SK-N-SH (cell line): ENCODE results near the gene NRL. TPM values are rescaled to one million over a fixed set of nuclear protein-coding genes. Genes with fewer than 3 reads are reported as not detected.

ENCODE experiments used
- CTCF ChIA-PET: fragments of 300-600, 350-600 bp; formaldehyde crosslinking; extraction: SDS; loops from one replicate; lab custom pipeline; 2021; lab: Yijun Ruan, JAX
- POLR2A ChIA-PET: fragments of 350-600 bp; sonication (Branson Sonifier 250); formaldehyde crosslinking; extraction: SDS; loops from one replicate; lab custom pipeline; 2020; ENCODE audit warnings: antibody characterized with exemption, inconsistent platforms; lab: Yijun Ruan, JAX
- DNase-seq: peaks from one replicate; pipeline ENCODE4 v3.0.0; 2012
- H2AFZ ChIP-seq: fragments of 200-600 bp; sonication (generic); 2 replicates; pipeline ENCODE4 v1.8.1; 2016; ENCODE audit warnings: antibody characterized with exemption, mild to moderate bottlenecking, low read depth
- H3F3A ChIP-seq: fragments of 200-600 bp; sonication (generic); replicated peaks from 2 replicates; pipeline ENCODE3; 2016; ENCODE audit warnings: antibody characterized with exemption, mild to moderate bottlenecking; ENCODE audit not compliant: insufficient read depth
- H3K27ac ChIP-seq, 2 experiments: fragments of 200-500 bp in 1 of 2; fragments of 200-600 bp in 1 of 2; sonication (Bioruptor generic) in 1 of 2; sonication (generic), shearing (Covaris generic) in 1 of 2; 2 replicates each; pipeline versions ENCODE4 v1.5.1 to v1.6.1; 2014 to 2016; ENCODE audit warnings: low read depth in 2 of 2, inconsistent platforms in 1 of 2, low read length in 1 of 2, mild to moderate bottlenecking in 1 of 2, mixed read lengths in 1 of 2
- H3K27me3 ChIP-seq: fragments of 200-600 bp; sonication (generic), shearing (Covaris generic); 2 replicates; pipeline ENCODE4 v1.6.1; 2016; ENCODE audit warnings: mixed run types; ENCODE audit not compliant: insufficient read depth
- H3K36me3 ChIP-seq, 2 experiments: fragments of 200-500 bp in 1 of 2; fragments of 200-600 bp in 1 of 2; sonication (Bioruptor generic) in 1 of 2; sonication (generic) in 1 of 2; replicated peaks in 1 of 2; 2 replicates each; pipeline versions ENCODE3 to v1.5.1; 2014 to 2016; ENCODE audit warnings: low read length in 1 of 2, mild to moderate bottlenecking in 1 of 2; ENCODE audit not compliant: insufficient read depth in 2 of 2, control insufficient read depth in 1 of 2
- H3K4me1 ChIP-seq, 2 experiments: fragments of 200-500 bp in 1 of 2; fragments of 200-600 bp in 1 of 2; sonication (Bioruptor generic) in 1 of 2; sonication (generic), shearing (Covaris generic) in 1 of 2; 2 replicates each; pipeline versions ENCODE4 v1.5.1 to v1.6.1; 2014 to 2016; ENCODE audit warnings: low read depth in 1 of 2, low read length in 1 of 2, mixed run types in 1 of 2; ENCODE audit not compliant: insufficient read depth in 2 of 2, control insufficient read depth in 1 of 2
- H3K4me2 ChIP-seq: fragments of 200-600 bp; sonication (generic), shearing (Covaris generic); 2 replicates; pipeline ENCODE4 v1.6.1; 2017; ENCODE audit warnings: mixed run types
- H3K4me3 ChIP-seq, 2 experiments: fragments of 200-500 bp in 1 of 2; fragments of 200-600 bp in 1 of 2; sonication (Bioruptor generic) in 1 of 2; sonication (generic), shearing (Covaris generic) in 1 of 2; 2 replicates each; pipeline versions ENCODE4 v1.5.1 to v1.8.1; 2014 to 2016; ENCODE audit warnings: low read depth in 2 of 2, inconsistent platforms in 1 of 2, low read length in 1 of 2, mild to moderate bottlenecking in 1 of 2, mixed read lengths in 1 of 2, moderate library complexity in 1 of 2
- H3K79me2 ChIP-seq: fragments of 200-600 bp; sonication (generic); 2 replicates; pipeline ENCODE4 v1.8.1; 2017; ENCODE audit warnings: mild to moderate bottlenecking; ENCODE audit not compliant: insufficient read depth
- H3K9ac ChIP-seq: fragments of 200-600 bp; sonication (generic); 2 replicates; pipeline ENCODE4 v1.6.1; 2017; ENCODE audit warnings: mixed run types
- H3K9me2 ChIP-seq: fragments of 200-600 bp; sonication (generic); 2 replicates; pipeline ENCODE4 v1.6.1; 2017; ENCODE audit warnings: mixed run types
- H3K9me3 ChIP-seq: fragments of 200-600 bp; sonication (generic); 2 replicates; pipeline ENCODE4 v1.6.1; 2017; ENCODE audit warnings: mixed run types, mild to moderate bottlenecking, moderate library complexity
- H4K20me1 ChIP-seq: fragments of 200-600 bp; sonication (generic); 2 replicates; pipeline ENCODE4 v1.6.1; 2017; ENCODE audit warnings: mild to moderate bottlenecking, mixed run types; ENCODE audit not compliant: insufficient read depth
- EZH2phosphoT487 ChIP-seq: fragments of 200-600 bp; sonication (generic); IDR thresholded peaks from 2 replicates; pipeline ENCODE4 v1.6.1; 2017; ENCODE audit warnings: low read depth, mixed run types, mild to moderate bottlenecking, antibody characterized with exemption, moderate library complexity, borderline replicate concordance
- FOXJ3 ChIP-seq: sonication (generic); formaldehyde crosslinking; IDR thresholded peaks from 2 replicates; pipeline ENCODE4 v1.5.1; 2020; ENCODE audit warnings: mild to moderate bottlenecking, missing genetic modification reagents
- FOXM1 ChIP-seq: IDR thresholded peaks from 2 replicates; pipeline ENCODE4 v1.4.0; 2012; ENCODE audit warnings: low read depth, mild to moderate bottlenecking
- MXI1 ChIP-seq: IDR thresholded peaks from 2 replicates; pipeline ENCODE4 v1.6.1; 2012; ENCODE audit warnings: mild to moderate bottlenecking, low read depth, low read length, improper control_type of control experiment
- NFIC ChIP-seq: IDR thresholded peaks from 2 replicates; pipeline ENCODE4 v1.4.0; 2012; ENCODE audit warnings: borderline replicate concordance
- NRF1 ChIP-seq: IDR thresholded peaks from 2 replicates; pipeline ENCODE4 v1.6.1; 2012; ENCODE audit warnings: low read depth, mild to moderate bottlenecking, low read length
- POLR2AphosphoS5 ChIP-seq: IDR thresholded peaks from 2 replicates; pipeline ENCODE4 v1.6.1; 2012; ENCODE audit warnings: low read depth, low read length
- SIN3A ChIP-seq: IDR thresholded peaks from 2 replicates; pipeline ENCODE4 v1.6.1; 2012; ENCODE audit warnings: low read depth, mild to moderate bottlenecking, low read length, moderate library complexity, borderline replicate concordance
- SMC3 ChIP-seq: IDR thresholded peaks from 2 replicates; pipeline ENCODE4 v1.6.1; 2012; ENCODE audit warnings: low read depth, low read length, improper control_type of control experiment
- TCF12 ChIP-seq: IDR thresholded peaks from 2 replicates; pipeline ENCODE4 v1.4.0; 2012
- WGBS: methylation state at CpG from one replicate; pipeline ENCODE4 v1.1.6; 2017; ENCODE audit warnings: low lambda C conversion rate; 5-methylcytosine and 5-hydroxymethylcytosine counted together
- polyA plus RNA-seq, 3 experiments: library from polyadenylated mRNA; depleted of rRNA; stranded (reverse); fragments of >200 nt; gene quantifications; 2 replicates each; pipeline ENCODE4 v1.2.3, GENCODE V29; 2012
- TF ChIP-seq, protein P1 (sequence below): IDR thresholded peaks from 2 replicates; pipeline ENCODE4 v1.4.0; 2012; ENCODE audit warnings: low read depth, borderline replicate concordance
- TF ChIP-seq, protein P2 (sequence below): IDR thresholded peaks from 2 replicates; pipeline ENCODE4 v1.4.0; 2012; ENCODE audit warnings: low read depth, borderline replicate concordance
- TF ChIP-seq, protein P3 (sequence below): fragments of 200-600 bp; sonication (generic); IDR thresholded peaks from 2 replicates; pipeline ENCODE4 v1.6.1; 2017; ENCODE audit warnings: antibody characterized with exemption, mild to moderate bottlenecking, moderate library complexity
- TF ChIP-seq, protein P4 (sequence below): IDR thresholded peaks from 2 replicates; pipeline ENCODE4; 2012
- TF ChIP-seq, protein P5 (sequence below): fragments of 150-350 bp; IDR thresholded peaks from 2 replicates; pipeline ENCODE4 v1.6.1; 2016; ENCODE audit warnings: mild to moderate bottlenecking, low read depth, low read length
- TF ChIP-seq, protein P6 (sequence below): fragments of 150-350 bp; IDR thresholded peaks from 2 replicates; pipeline ENCODE4 v1.6.1; 2017; ENCODE audit warnings: antibody characterized with exemption, low read length, low read depth, borderline replicate concordance

NRL gene
- polyA plus RNA-seq, 1 of the 3 experiments (the other 2 are of a cell fraction), result 0.76 TPM

DNA sequence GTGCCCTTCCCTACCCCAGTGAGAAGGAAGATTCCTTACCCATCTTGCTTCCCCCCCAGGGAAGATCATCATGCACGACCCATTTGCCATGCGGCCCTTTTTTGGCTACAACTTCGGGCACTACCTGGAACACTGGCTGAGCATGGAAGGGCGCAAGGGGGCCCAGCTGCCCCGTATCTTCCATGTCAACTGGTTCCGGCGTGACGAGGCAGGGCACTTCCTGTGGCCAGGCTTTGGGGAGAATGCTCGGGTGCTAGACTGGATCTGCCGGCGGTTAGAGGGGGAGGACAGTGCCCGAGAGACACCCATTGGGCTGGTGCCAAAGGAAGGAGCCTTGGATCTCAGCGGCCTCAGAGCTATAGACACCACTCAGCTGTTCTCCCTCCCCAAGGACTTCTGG is 11.3 kb downstream of the NRL start (continued):
- TF ChIP-seq, protein P1, sequence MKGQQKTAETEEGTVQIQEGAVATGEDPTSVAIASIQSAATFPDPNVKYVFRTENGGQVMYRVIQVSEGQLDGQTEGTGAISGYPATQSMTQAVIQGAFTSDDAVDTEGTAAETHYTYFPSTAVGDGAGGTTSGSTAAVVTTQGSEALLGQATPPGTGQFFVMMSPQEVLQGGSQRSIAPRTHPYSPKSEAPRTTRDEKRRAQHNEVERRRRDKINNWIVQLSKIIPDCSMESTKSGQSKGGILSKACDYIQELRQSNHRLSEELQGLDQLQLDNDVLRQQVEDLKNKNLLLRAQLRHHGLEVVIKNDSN, result no peak

DNA sequence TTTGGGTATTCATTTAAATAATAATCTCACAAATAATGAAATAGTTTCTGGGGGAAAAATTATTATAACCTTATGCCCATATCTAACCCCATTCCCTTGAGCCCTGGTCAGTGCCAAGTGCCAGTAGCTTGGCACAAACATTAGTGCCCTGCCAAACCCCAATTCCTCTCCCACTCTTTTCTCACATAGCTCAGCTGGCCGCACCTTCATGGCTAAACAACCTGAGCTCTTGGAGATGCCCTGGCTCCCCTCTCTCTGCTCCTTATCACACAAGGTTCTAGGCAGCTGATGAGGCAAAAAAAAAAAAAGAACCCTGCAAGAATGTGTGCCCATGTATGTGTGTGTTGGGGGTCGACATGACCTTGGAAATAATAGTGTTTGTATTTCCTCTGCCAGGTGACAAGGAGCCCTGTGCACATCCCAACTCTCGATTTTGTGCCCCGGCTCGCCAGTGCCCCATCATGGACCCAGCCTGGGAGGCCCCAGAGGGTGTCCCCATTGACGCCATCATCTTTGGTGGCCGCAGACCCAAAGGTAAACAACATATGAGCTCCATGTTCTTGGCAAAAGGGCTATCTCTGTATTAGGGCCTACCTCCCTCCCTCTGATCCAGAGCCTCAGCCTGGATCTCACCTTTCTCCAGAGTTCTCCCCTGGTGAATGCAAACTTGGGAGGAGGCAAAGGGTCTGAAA is 12.2 kb downstream of the NRL start:
- H3K9me2 ChIP-seq, result no peaks in the 10 kb centered on the region
- CTCF ChIA-PET, result interaction anchor here (9.9 to 25.4 kb wide), 2 partner anchors 8 to 37 kb away, joined by 219 to 1159 read pairs; partner anchors contain the start of genes CARMIL3, CPNE6 and PCK2
- POLR2A ChIA-PET, result interaction anchor here (0.6 to 1.6 kb wide), 4 partner anchors 12 to 58 kb away, joined by 3 to 5 read pairs (median 4); partner anchors contain the start of genes CARMIL3, DCAF11, IRF9 and NRL
- DNase-seq, result no peak
- H3K27me3 ChIP-seq, result no peaks in the 10 kb centered on the region
- H3K4me2 ChIP-seq, result no peak overlapping the region
- H2AFZ ChIP-seq, result no peak overlapping the region
- no peak overlapping the region for H3K4me3 ChIP-seq
- TF ChIP-seq SMC3 (no peak), FOXJ3 (CRISPR knock-in tag) (no peak), EZH2phosphoT487 (no peak), SIN3A (no peak), NFIC (no peak), NRF1 (no peak), FOXM1 (no peak), POLR2AphosphoS5 (no peak), MXI1 (no peak), TCF12 (no peak)
- TF ChIP-seq, protein P2, sequence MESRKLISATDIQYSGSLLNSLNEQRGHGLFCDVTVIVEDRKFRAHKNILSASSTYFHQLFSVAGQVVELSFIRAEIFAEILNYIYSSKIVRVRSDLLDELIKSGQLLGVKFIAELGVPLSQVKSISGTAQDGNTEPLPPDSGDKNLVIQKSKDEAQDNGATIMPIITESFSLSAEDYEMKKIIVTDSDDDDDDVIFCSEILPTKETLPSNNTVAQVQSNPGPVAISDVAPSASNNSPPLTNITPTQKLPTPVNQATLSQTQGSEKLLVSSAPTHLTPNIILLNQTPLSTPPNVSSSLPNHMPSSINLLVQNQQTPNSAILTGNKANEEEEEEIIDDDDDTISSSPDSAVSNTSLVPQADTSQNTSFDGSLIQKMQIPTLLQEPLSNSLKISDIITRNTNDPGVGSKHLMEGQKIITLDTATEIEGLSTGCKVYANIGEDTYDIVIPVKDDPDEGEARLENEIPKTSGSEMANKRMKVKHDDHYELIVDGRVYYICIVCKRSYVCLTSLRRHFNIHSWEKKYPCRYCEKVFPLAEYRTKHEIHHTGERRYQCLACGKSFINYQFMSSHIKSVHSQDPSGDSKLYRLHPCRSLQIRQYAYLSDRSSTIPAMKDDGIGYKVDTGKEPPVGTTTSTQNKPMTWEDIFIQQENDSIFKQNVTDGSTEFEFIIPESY, result no peak
- TF ChIP-seq, protein P3, sequence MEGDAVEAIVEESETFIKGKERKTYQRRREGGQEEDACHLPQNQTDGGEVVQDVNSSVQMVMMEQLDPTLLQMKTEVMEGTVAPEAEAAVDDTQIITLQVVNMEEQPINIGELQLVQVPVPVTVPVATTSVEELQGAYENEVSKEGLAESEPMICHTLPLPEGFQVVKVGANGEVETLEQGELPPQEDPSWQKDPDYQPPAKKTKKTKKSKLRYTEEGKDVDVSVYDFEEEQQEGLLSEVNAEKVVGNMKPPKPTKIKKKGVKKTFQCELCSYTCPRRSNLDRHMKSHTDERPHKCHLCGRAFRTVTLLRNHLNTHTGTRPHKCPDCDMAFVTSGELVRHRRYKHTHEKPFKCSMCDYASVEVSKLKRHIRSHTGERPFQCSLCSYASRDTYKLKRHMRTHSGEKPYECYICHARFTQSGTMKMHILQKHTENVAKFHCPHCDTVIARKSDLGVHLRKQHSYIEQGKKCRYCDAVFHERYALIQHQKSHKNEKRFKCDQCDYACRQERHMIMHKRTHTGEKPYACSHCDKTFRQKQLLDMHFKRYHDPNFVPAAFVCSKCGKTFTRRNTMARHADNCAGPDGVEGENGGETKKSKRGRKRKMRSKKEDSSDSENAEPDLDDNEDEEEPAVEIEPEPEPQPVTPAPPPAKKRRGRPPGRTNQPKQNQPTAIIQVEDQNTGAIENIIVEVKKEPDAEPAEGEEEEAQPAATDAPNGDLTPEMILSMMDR, result no peak
- TF ChIP-seq, protein P4, sequence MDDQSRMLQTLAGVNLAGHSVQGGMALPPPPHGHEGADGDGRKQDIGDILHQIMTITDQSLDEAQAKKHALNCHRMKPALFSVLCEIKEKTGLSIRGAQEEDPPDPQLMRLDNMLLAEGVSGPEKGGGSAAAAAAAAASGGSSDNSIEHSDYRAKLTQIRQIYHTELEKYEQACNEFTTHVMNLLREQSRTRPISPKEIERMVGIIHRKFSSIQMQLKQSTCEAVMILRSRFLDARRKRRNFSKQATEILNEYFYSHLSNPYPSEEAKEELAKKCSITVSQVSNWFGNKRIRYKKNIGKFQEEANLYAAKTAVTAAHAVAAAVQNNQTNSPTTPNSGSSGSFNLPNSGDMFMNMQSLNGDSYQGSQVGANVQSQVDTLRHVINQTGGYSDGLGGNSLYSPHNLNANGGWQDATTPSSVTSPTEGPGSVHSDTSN, result no peak
- TF ChIP-seq, protein P1, result no peak
- TF ChIP-seq, protein P5, sequence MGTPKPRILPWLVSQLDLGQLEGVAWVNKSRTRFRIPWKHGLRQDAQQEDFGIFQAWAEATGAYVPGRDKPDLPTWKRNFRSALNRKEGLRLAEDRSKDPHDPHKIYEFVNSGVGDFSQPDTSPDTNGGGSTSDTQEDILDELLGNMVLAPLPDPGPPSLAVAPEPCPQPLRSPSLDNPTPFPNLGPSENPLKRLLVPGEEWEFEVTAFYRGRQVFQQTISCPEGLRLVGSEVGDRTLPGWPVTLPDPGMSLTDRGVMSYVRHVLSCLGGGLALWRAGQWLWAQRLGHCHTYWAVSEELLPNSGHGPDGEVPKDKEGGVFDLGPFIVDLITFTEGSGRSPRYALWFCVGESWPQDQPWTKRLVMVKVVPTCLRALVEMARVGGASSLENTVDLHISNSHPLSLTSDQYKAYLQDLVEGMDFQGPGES, result no peak
- TF ChIP-seq, protein P6, sequence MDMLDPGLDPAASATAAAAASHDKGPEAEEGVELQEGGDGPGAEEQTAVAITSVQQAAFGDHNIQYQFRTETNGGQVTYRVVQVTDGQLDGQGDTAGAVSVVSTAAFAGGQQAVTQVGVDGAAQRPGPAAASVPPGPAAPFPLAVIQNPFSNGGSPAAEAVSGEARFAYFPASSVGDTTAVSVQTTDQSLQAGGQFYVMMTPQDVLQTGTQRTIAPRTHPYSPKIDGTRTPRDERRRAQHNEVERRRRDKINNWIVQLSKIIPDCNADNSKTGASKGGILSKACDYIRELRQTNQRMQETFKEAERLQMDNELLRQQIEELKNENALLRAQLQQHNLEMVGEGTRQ, result no peak
- WGBS, result 91% methylated on average over 5 of the region's 7 CpGs
- H3K27ac ChIP-seq, result no peak overlapping the region
- no peaks in the 10 kb centered on the region for H3F3A ChIP-seq
- H4K20me1 ChIP-seq, result no peaks in the 10 kb centered on the region
- H3K9ac ChIP-seq, result no peak overlapping the region
- H3K36me3 ChIP-seq, result peaks cover 3 to 23% of the 10 kb centered on the region in 2 experiments
- no peaks in the 10 kb centered on the region; a peak in 1 of 4 replicates for H3K4me1 ChIP-seq
- H3K79me2 ChIP-seq, result no peaks in the 10 kb centered on the region
- no peaks in the 10 kb centered on the region for H3K9me3 ChIP-seq
